GM18507 (cell line): ENCODE data around the gene PLD3.
"Not testable (repeated sequence)": the region's sequence is repeated elsewhere in the genome, so short reads cannot be mapped to it uniquely, and the experiment has no call there.

ENCODE experiments used
- DNase-seq: peaks from one replicate; pipeline ENCODE4 v3.0.0; 2011; ENCODE audit warnings: low read depth; ENCODE audit not compliant: insufficient read length; ENCODE audit errors: extremely low spot score
- FAIRE-seq: peaks from 2 replicates; lab custom pipeline; 2011; peaks lifted over from hg19 to GRCh38; lab: Jason Lieb, UNC

Gene PLD3

GRCh38 chr19:40407714-40408597, 59.5 kb downstream of the PLD3 start:
- no peak for FAIRE-seq
- no peak for DNase-seq

DNA sequence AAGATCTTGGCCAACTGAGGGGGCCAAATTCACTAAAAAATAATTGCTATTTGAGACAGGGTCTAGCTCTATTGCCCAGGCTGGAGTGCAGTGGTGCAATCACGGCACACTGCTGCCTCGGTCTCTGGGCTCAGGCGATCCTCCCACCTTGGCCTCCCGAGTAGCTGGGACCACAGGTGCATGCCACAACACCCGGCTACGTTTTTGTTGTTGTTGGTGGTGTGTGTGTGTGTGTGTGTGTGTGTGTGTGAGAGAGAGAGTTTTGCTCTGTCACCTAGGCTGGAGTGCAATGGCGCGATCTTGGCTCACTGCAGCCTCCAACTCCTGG, 60.1 kb downstream of the PLD3 start:
- not testable (repeated sequence) for FAIRE-seq, DNase-seq

- DNase-seq (no peak), FAIRE-seq (no peak)
These were observed 61.5 kb downstream of the PLD3 start for GRCh38 chr19:40410030-40410389.

- FAIRE-seq (peak; percentile 61), DNase-seq (no peak)
These were observed 62.8 kb downstream of the PLD3 start for GRCh38 chr19:40411125-40411842.

DNA sequence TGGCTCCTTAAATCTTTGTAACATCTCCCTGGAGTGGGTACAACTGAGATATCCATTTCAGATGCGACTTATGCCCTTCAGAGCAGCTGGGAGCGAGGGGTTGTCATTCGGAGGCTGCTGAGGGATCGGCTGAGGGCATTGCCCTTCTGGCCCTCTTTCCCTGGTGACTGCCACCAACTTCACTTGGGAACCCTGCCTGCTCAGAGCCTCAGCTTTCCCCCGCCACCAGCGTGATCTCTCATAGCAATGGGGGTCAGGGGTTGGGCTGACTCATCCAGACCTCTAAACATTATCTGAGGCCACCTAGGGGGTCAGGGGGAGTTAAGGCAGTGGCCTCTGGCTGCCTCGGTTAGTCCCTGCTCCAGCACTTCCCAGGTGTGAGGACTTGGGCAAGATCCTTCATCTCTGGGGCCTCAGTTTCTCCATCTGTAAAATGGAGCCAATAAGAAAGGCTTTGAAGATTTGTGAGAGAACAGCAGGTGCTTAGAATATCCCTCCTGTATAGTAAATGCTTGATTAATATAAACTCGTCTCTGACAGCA, 63.5 kb downstream of the PLD3 start:
- DNase-seq (no peak), FAIRE-seq (no peak)

DNA sequence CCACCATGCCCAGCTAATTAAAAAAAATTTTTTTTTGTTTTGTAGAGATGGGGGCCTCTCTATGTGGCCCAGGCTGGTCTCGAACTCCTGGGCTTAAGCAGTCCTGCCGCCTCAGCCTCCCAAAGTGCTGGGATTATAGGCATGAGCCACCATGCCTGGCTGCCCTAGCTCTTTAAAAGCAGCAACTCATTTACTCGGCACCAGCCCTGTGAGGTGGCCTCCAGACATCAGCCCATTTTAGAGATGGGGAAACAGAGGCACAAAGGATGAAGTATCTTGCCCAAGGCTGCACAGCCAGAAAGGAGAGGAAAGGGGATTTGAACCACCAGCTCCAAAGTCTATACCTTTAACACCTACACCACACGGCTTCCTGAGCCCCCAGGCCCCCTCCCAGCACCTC, 64.4 kb downstream of the PLD3 start:
- DNase-seq (no peak), FAIRE-seq (no peak)

DNA sequence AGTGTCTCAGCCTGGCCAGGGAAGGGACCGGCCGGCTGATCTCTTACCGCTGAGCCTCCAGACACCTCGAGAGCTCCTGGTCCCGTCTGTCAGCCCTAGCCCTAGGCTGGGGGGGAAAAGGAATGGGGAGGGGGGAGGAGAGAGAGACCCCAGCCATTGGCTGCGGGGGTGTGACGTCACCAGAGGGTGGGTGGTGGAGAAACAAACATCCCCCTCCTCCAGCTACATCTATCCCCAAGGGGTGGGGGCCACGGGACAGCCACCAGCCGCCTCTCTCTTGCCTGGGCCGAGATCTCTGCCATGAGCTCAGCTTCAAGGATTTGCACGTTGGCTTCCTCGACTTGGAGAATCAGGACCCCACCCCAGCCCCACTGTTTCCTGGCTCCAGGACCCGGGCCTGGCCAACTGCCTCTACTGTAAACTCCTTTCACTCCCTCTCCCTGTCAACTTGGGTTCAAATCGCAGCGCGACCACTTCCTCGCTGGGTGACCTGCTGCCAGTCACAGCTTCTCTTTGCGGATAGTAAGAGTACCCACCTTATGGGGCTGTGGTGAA, 64.9 kb downstream of the PLD3 start, which contains the start of gene PRX:
PRX (minus strand) TSS at position 88 of the 555 bp plus-strand sequence. CDS start 5,446 bp downstream, outside the sequence.
- DNase-seq (no peak), FAIRE-seq (no peak)

DNA sequence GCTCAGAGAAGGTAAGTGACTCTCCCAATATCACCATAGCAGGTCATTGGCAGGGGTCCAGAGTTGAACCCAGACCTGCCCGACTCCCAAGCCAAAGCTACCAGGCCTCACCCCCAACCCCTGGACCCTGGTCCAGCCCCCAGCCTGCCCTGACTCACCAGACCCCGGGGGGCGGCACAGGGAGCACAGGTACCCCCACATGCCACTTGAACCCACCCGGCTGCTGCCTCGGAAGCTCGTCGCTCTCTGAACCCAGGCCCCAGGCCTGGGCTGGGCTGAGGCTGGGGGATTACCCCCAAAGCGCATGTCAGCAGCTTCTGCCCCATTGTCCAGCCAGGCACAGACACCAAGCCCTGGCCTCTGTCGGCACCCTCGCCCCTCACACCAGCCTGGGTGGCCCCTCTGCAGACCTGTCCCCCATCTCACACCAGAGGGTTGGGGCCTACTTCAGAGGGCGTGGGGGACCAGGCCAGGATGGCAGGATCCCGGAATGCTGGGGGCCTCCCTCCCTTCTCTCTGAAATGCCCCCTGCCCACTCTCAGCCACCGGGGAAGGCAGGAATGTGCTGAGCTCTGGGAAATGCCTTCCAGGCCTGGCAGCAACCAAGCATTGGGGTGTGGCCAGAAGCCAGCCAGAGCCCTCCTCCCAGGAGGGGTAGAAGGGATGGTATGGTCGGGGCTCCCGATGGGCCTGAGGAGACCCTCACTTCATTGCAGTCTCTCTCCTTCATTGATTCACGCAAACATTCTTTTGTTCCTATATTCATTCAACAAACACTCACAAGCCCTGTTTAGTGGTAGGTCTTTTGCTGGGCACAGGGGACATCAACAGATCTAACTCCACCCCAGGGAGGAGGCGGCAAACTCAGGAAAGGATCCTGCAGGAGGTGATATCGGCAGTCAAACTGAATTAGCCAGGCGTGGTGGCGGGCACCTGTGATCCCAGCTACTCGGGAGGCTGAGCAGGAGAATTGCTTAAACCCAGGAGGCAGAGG, 66.3 kb downstream of the PLD3 start:
- FAIRE-seq (no peak), DNase-seq (no peak)

DNA sequence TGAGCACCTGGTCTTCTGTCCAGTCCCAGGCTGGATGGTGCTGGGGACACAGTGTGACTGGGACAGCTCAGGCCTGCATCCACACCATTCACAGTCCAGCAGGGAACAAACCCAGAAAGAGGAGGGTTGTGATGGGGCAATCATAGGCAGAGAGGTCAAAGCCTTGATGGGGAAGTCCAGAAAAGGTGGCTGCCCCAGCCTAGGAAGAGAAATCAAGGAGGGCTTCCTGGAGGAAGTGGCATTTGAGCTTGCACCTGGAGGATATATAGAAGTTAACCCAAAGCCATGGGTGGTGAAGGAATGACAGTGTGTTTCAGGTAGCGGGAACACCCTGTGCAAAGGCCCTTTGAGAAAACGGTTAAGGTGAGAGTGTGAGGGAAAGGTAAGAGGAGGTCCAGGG, 67.3 kb downstream of the PLD3 start:
- FAIRE-seq (no peak), DNase-seq (no peak)

DNA sequence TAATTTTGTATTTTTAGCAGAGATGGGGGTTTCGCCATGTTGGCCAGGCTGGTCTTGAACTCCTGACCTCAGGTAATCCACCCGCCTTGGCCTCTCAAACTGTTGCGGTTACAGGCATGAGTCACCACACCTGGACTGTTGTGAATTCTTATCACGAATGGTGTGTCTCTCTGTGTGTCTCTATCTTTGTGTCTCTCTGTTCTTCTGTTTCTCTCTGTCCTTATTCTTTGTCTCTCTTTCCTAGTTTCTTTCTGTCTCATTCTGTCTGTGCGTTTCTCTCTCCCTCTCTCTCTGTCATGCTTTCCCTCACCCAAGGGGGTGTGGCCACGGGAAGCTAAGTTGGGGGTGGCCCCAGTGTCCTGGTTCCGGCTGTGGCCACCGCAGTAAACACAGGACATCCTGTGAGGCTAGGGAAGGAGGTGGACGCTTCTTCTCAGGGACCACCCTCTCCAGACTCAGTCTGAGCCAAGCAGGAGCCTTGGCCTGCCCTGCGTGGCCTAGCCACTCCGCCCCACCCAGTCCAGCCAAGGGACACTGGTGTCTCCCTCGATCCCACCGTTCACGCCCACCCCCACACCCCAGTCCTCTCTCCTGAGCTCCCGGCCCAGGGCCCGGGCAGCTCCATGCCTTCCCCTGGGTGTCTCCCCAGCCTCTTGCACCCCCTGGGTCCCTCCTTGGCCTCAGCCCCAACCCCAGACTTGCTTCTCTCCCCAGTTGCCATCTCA, 68.6 kb downstream of the PLD3 start:
- no peak for DNase-seq
- FAIRE-seq, result peak; percentile 71

- FAIRE-seq (no peak), DNase-seq (no peak)
These were observed 69.1 kb downstream of the PLD3 start for GRCh38 chr19:40417643-40417981.

DNA sequence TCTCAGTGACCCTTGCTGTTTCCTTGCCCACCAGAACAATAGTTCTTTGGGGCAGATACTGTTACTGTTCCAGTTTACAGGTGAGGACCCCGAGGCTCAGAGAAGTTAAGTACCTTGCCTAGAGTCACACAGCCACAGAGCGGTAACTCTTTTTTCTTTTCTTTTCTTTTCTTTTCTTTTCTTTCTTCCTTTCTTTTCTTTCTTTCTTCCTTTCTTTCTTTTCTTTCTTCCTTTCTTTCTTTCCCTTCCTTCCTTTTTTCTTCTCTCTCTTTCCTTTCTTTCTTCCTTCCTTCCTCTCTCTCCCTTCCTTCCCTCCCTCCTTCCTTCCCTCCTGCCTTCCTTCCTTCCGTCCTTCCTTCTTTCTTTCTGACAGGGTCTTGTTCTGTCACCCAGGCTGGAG, 69.5 kb downstream of the PLD3 start:
- no peak for DNase-seq
- FAIRE-seq, result no peak

DNA sequence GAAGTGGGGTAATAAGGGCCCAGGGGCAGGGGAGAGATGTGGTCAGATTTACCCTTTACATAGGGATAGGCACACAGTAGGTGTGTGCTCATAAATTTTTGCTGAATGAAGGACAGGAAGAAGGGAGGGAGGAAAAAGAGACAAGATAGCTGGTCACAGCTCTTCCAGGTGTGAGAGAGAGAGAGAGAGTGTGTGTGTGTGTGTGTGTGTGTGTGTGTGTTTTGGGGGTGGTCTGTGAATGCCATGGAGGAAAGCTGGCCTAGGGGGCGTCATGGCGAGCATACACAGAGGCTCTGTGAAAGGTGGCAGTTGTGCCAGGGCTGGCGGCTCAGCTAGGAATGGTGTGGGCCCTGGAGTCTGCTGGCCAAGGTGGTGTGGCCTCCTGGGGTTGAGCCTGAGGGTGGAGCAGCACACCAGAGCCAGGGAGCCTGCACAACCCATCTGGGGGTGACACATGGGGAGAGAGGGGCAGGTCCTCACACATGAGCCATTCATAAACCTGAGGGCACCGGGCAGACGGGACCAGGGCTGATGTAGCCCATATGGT, 70.6 kb downstream of the PLD3 start:
- no peak for FAIRE-seq
- DNase-seq, result no peak

GRCh38 chr19:40419780-40420179, 71.3 kb downstream of the PLD3 start:
- FAIRE-seq, result no peak
- DNase-seq, result no peak

GRCh38 chr19:40420451-40420765, 71.9 kb downstream of the PLD3 start:
- DNase-seq, result no peak
- FAIRE-seq, result no peak

- FAIRE-seq (peak; percentile 73), DNase-seq (no peak)
These were observed 72.6 kb downstream of the PLD3 start for GRCh38 chr19:40420766-40421765.

GRCh38 chr19:40421993-40422747, 73.7 kb downstream of the PLD3 start:
- no peak for DNase-seq
- FAIRE-seq, result no peak
